ENCODE data around the gene ZNF750. TPM values are rescaled to one million over a fixed set of nuclear protein-coding genes. Genes with fewer than 3 reads are reported as not detected.

Gene ZNF750
- polyA plus RNA-seq, 1 experiment = not detected

DNA sequence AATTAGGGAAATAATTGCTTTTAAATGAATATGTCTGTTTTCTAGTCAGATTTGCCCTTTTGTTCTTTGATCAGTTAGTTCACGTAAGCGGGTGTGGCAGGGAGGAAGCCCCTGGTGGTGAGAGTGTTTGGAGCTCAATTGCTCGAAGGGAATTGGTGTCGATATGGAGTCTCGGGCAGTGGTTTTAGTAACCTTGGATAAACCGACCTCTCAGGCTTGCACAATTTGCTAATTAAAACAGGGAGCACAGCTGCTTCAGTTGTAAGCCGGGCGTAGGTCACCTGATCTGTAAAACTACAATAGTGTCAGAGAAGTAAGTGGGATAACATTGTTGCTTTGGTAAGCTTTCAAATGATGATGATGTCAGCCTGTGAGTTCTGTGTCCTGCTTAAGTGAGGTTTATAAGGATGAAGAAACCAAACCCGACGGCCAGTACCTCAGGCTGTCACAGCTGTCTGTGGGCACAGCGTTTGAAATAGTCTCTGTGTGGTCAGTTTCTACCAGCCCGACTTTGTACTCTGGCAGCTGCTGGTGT is 2.9 kb downstream of the ZNF750 start:
- no peak for DNase-seq (ENCODE audit: low read depth, low spot score)
- Histone ChIP-seq H3K27me3 (ENCODE audit: control insufficient read depth, insufficient read depth, low read length) (no peaks in the 10 kb centered on the region), H3K27ac (ENCODE audit: low read depth, low read length) (no peak overlapping the region), H3K9me3 (ENCODE audit: control insufficient read depth, insufficient read depth, low read length) (no peaks in the 10 kb centered on the region; the same call in 1 of the 2 replicates), H3K4me3 (ENCODE audit: low read depth, low read length) (no peak overlapping the region)
- CTCF ChIA-PET = interaction anchor here (0.7 kb wide), 1 partner anchor 201 kb away, joined by 3 read pairs; no protein-coding TSS in a partner anchor
- POLR2A ChIA-PET = no interaction called here
- TF ChIP-seq, protein P1, sequence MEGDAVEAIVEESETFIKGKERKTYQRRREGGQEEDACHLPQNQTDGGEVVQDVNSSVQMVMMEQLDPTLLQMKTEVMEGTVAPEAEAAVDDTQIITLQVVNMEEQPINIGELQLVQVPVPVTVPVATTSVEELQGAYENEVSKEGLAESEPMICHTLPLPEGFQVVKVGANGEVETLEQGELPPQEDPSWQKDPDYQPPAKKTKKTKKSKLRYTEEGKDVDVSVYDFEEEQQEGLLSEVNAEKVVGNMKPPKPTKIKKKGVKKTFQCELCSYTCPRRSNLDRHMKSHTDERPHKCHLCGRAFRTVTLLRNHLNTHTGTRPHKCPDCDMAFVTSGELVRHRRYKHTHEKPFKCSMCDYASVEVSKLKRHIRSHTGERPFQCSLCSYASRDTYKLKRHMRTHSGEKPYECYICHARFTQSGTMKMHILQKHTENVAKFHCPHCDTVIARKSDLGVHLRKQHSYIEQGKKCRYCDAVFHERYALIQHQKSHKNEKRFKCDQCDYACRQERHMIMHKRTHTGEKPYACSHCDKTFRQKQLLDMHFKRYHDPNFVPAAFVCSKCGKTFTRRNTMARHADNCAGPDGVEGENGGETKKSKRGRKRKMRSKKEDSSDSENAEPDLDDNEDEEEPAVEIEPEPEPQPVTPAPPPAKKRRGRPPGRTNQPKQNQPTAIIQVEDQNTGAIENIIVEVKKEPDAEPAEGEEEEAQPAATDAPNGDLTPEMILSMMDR (IDR thresholded peaks at IDR 0.05; ENCODE audit: low read depth, low read length) = peak; percentile 9; the same call in 1 of the 2 replicates

DNA sequence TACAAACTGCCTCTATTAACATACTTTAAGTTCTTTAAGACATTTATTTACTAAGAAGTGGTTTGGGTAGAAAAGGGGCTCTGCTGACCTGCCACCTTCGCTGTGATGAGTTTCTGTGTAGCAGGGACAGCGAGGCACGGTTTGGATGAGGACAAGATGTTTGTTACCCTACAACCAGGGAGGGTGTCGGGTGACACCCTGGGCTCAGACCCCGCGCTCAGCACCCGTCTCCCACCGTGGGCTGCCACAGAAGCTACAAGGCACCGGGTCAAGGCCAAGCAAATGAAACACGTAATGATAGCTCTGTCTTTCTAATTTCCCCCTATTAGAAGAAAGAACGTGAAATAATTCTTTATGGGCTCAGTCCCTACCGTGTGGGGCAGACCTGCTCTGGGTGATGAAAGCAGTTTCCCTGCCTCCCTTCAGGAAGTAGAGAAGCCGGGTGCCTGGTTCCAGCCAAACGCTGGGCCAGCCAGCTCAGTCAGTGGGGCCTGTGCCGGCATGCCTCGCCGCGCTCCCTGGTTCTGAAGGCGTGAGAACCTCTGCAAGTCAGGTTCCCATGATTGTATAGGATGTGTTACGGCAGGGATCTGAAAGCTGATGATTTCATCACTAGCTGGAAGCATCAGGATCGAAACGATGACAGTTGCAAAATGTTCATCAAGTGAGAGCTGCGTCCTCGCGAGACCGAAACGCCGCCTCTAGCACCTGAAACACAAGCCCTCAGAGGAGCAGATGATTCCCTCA is 3.9 kb downstream of the ZNF750 start:
- Histone ChIP-seq H3K9me3 (ENCODE audit: control insufficient read depth, insufficient read depth, low read length) (no peaks in the 10 kb centered on the region; the same call in 1 of the 2 replicates), H3K4me3 (ENCODE audit: low read depth, low read length) (no peak overlapping the region), H3K27ac (ENCODE audit: low read depth, low read length) (no peak overlapping the region), H3K27me3 (ENCODE audit: control insufficient read depth, insufficient read depth, low read length) (no peaks in the 10 kb centered on the region)
- TF ChIP-seq, protein P1 (IDR thresholded peaks at IDR 0.05; ENCODE audit: low read depth, low read length) = no peak
- DNase-seq (ENCODE audit: low read depth, low spot score) = no peak
- POLR2A ChIA-PET = interaction anchor here (0.8 kb wide), 1 partner anchor 9 kb away, joined by 3 read pairs; no protein-coding TSS in a partner anchor
- CTCF ChIA-PET = no interaction called here

DNA sequence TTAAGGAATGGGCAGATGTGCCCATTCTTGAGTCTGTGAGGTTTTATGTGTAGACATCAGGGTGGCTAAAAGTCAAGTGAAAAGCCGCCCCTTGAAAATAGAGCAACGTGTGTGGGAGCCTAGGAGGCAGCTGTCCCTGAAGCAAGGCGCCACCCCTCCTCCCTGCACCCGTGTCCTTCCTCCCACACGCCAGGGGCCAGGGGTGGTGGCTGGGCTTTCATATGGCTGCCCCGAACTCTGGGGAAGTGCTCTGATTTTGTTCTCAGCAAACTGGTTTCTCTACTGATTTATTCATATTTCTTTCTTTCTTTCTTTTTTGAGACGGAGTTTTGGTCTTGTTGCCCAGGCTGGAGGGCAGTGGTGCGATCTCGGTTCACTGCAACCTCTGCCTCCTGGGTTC is 4.7 kb downstream of the ZNF750 start:
- TF ChIP-seq, protein P1 (IDR thresholded peaks at IDR 0.05; ENCODE audit: low read depth, low read length) = no peak
- Histone ChIP-seq H3K9me3 (ENCODE audit: control insufficient read depth, insufficient read depth, low read length) (no peaks in the 10 kb centered on the region; the same call in 1 of the 2 replicates), H3K27me3 (ENCODE audit: control insufficient read depth, insufficient read depth, low read length) (no peaks in the 10 kb centered on the region), H3K4me3 (ENCODE audit: low read depth, low read length) (no peak overlapping the region), H3K27ac (ENCODE audit: low read depth, low read length) (no peak overlapping the region)
- ChIA-PET CTCF (no interaction called here), POLR2A (interaction anchor here (0.8 kb wide), 1 partner anchor 9 kb away, joined by 3 read pairs; no protein-coding TSS in a partner anchor)
- no peak for DNase-seq (ENCODE audit: low read depth, low spot score)

DNA sequence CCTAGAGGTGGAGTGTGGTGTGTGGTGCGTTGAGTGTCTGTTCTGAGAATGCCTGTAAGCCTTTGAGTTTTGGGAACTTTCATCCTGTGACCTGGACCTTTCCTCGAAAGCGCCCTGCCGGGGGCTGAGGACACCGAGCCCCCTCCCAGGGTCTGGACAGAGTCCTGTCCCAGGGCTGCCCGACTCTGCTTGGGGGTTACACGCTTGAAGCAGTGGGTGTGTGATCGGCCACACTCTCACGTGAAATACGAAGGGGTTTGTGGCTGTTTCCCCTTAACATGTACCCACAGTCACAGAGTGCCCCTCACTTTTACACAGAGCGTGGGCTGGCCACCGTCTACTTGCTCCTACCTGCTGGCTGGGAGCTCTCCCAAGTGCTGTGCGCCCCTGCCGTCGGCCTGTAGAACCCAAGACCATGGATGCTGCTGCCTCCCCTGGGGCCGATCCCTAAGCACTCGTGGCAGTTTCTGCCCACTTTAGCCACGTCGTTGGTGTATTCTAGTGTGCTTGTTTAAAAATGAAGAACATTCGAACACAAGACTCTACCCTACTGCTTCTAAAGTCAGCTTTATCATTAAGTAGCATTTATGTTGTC is 6.8 kb downstream of the ZNF750 start:
- DNase-seq (ENCODE audit: low read depth, low spot score) = no peak
- CTCF ChIA-PET = no interaction called here
- POLR2A ChIA-PET = no interaction called here
- Histone ChIP-seq H3K27me3 (ENCODE audit: control insufficient read depth, insufficient read depth, low read length) (no peaks in the 10 kb centered on the region), H3K4me3 (ENCODE audit: low read depth, low read length) (no peak overlapping the region), H3K27ac (ENCODE audit: low read depth, low read length) (no peak overlapping the region), H3K9me3 (ENCODE audit: control insufficient read depth, insufficient read depth, low read length) (no peaks in the 10 kb centered on the region; the same call in 1 of the 2 replicates)
- TF ChIP-seq, protein P1 (IDR thresholded peaks at IDR 0.05; ENCODE audit: low read depth, low read length) = no peak

DNA sequence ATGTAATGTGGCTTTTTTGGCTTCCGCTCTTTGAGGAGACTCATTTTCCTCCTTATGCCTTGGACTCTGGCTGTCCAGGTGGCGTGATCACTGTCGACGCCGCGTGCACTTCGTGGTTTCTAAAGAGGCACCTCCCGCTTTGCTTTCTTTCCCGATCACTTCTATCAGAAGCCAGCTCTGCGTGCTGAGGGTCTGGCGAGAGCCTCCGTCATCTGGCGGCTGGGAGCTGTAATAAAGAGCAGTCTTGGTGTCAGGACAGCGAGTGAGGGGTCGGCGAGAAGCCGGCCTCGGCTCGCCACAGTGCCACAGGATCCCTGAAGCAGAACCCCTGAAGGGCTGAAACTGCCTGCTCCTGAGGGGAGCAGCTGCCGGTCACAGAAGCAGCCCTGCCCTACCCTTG is 7.4 kb downstream of the ZNF750 start:
- CTCF ChIA-PET = no interaction called here
- Histone ChIP-seq H3K4me3 (ENCODE audit: low read depth, low read length) (no peak overlapping the region), H3K27me3 (ENCODE audit: control insufficient read depth, insufficient read depth, low read length) (no peaks in the 10 kb centered on the region), H3K27ac (ENCODE audit: low read depth, low read length) (no peak overlapping the region), H3K9me3 (ENCODE audit: control insufficient read depth, insufficient read depth, low read length) (no peaks in the 10 kb centered on the region; the same call in 1 of the 2 replicates)
- POLR2A ChIA-PET = no interaction called here
- TF ChIP-seq, protein P1 (IDR thresholded peaks at IDR 0.05; ENCODE audit: low read depth, low read length) = no peak
- DNase-seq (ENCODE audit: low read depth, low spot score) = no peak

Measured in AG04450 (cell line).